Adrenal gland (tissue), 19 donors: Measurements from ENCODE around the gene HIVEP1. TPM values are rescaled to one million over a fixed set of nuclear protein-coding genes. Genes with fewer than 3 reads are reported as not detected.

Experiments
- DNase-seq, 7 donors: peaks; one replicate each; pipeline ENCODE4 v3.0.0-alpha.2; 2019 to 2020
- H3K27ac ChIP-seq, 5 donors: fragments of 200-600 bp; sonication (generic) in 4 of 5; 1 replicate in 3 of 5; 2 replicates in 2 of 5; pipeline versions ENCODE4 v1.5.1 to v1.8.0; 2016 to 2020; ENCODE audit warnings: mild to moderate bottlenecking in 1 of 5
- H3K27me3 ChIP-seq: fragments of 200-600 bp; 2 replicates; pipeline ENCODE4 v1.8.0; 2021
- H3K36me3 ChIP-seq, 2 donors: fragments of 200-600 bp; replicated peaks in 1 of 2; 1 replicate in 1 of 2; 2 replicates in 1 of 2; pipeline versions ENCODE4 v1.5.1 to v1.8.0; 2018 to 2022
- H3K4me1 ChIP-seq, 2 donors: fragments of 200-600 bp; replicated peaks in 1 of 2; 1 replicate in 1 of 2; 2 replicates in 1 of 2; pipeline versions ENCODE4 v1.5.1 to v1.8.0; 2018 to 2021
- H3K4me3 ChIP-seq, 4 donors: fragments of 200-600 bp; sonication (generic) in 3 of 4; one replicate each; pipeline ENCODE4 v1.5.1; 2016 to 2018
- H3K9me3 ChIP-seq, 3 donors: fragments of 200-600 bp; sonication (generic) in 1 of 3; replicated peaks in 1 of 3; 1 replicate in 2 of 3; 2 replicates in 1 of 3; pipeline versions ENCODE4 v1.5.1 to v1.8.0; 2016 to 2021
- POLR2A ChIP-seq, 2 donors: fragments of 450-650 bp; IDR thresholded peaks; one replicate each; pipeline ENCODE4 v1.6.1; 2017; ENCODE audit warnings: antibody characterized with exemption in 2 of 2, mild to moderate bottlenecking in 2 of 2, moderate library complexity in 1 of 2
- WGBS, 4 donors: extraction: QIAGEN DNeasy Blood & Tissue Kit in 2 of 4; methylation state at CpG; one replicate each; pipeline versions ENCODE4 v1.1.5 to v1.1.7; 2013 to 2017; 5-methylcytosine and 5-hydroxymethylcytosine counted together
- intact Hi-C, 2 donors: fragments of 100-400 bp; cut with DNase I; formaldehyde crosslinking; loops; one replicate each; pipeline versions ENCODE4 v1.14.1 to v1.15.0; 2022 to 2023
- long read RNA-seq, 10 donors: library from polyadenylated mRNA in 3 of 10; unstranded in 2 of 10; stranded (forward) in 1 of 10; transcript quantifications; one replicate each; pipeline ENCODE4 v2.0.0 and lab custom pipeline, GENCODE V29; 2021 to 2026
- polyA plus RNA-seq, 3 donors: library from polyadenylated mRNA; stranded (reverse); fragments of 200-250 nt in 2 of 3; fragments of 350-450 nt in 1 of 3; fragmentation: Illumina TruSeq in 1 of 3; extraction: RNeasy Lipid Tissue Mini Kit (QIAGEN cat#74804) in 1 of 3; gene quantifications; one replicate each; pipeline ENCODE4 v1.2.3, GENCODE V29; 2013 to 2014
- total RNA-seq, 9 donors: library from RNA; depleted of rRNA in 4 of 9; stranded (reverse); fragments of >200 nt in 4 of 9; fragments of 120-200 nt in 1 of 9; fragmentation: NEBNext Ultra II Directional in 1 of 9; extraction: Animal tissue kit (Norgen Biotek cat#: 25700) in 1 of 9; gene quantifications; one replicate each; pipeline versions ENCODE4 v1.1.0 to v1.2.4, GENCODE V29; 2013 to 2023
- TF ChIP-seq, protein P1 (sequence below), 6 experiments: fragments of 450-650 bp in 4 of 6; fragments of 200-600 bp in 2 of 6; sonication (generic) in 1 of 6; IDR thresholded peaks; 1 replicate in 5 of 6; 2 replicates in 1 of 6; pipeline versions ENCODE4 v1.5.1 to v1.8.0; 2016 to 2021; ENCODE audit warnings: antibody characterized with exemption in 6 of 6, mild to moderate bottlenecking in 2 of 6, moderate library complexity in 1 of 6
- donor health status: healthy with polysubstance abuse.
- donor health status: Bipolar disorder and iron deficiency.
- donor health status: DM: yes; HTN: yes; CAD: no.
- donor health status: DM: no; HTN: no; CAD: no.
- donor health status: DM: no; HTN: no; CAD: no.
- donor health status: DM: yes; HTN: yes; CAD: no.

Gene HIVEP1
- total RNA-seq, result 10 to 100 TPM in 8 of 9 donors, 1 to 10 TPM in 1; 8.3 to 22.3 (median 12.7) TPM
- 1 to 10 TPM; 3.6 to 9.6 (median 4.5) TPM for polyA plus RNA-seq
- long read RNA-seq, donor 1, result 0 reads
- long read RNA-seq, donor 2, result 0 reads
- long read RNA-seq, donor 3, result 0 reads
- long read RNA-seq, donor 4, partial matches to known transcripts, result 0 of 1 reads
- long read RNA-seq, donor 4, other reads (novel, unspliced or antisense), result 0 of 1 reads
- long read RNA-seq, donor 5, result 0 reads
- long read RNA-seq, donor 6, result 0 reads
- long read RNA-seq, donor 7, partial matches to known transcripts, result 0 of 1 reads
- long read RNA-seq, donor 7, other reads (novel, unspliced or antisense), result 0 of 1 reads
- long read RNA-seq, donor 8, partial matches to known transcripts, result 0 of 2 reads
- long read RNA-seq, donor 8, other reads (novel, unspliced or antisense), result 0 of 2 reads
- long read RNA-seq, donor 9, partial matches to known transcripts, result 0 of 1 reads
- long read RNA-seq, donor 9, other reads (novel, unspliced or antisense), result 0 of 1 reads
- long read RNA-seq, donor 10, result 0 reads

DNA sequence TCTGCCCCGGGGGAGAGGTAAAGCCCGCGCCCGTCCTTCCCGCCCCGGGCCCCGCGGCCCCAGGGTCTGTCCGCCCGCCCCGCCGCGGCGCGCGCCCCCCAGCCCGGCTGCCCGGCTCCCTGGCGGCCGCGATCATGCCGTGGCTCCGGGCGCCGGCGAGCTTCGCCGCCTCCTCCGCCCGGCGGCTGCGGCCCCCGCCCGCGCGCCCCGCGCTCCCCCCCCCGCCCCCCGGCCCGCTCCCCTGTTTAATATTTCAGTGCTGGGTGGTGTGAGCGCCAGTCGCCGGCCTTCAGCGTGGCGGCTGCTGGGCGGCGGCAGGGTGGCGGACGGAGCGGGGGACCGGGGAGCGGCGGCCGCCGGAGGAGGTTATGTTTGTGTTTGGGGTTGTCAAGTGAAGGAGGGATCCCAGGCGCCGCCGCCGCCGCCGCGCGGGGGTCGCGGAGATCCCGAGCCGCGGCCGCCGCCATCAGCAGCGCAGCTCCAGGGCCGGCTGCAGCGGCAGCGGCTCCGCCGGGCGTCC, at the start of gene HIVEP1:
Gene HIVEP1 (plus strand): TSS at position 275 of the 520 bp plus-strand sequence. CDS start 3,317 bp downstream, outside the sequence.
- H3K4me1 ChIP-seq, result peaks cover 16 to 28% of the 10 kb centered on the region in 2 donors
- no peaks in the 10 kb centered on the region for H3K36me3 ChIP-seq
- peak in 4 of 7 donors; percentile 32 to 51 (median 38) for DNase-seq
- intact Hi-C loops, result loop anchor here in 1 of 2 donors (10.0 kb wide), 1 partner anchor 307 kb away; no protein-coding TSS in a partner anchor
- 0 to 1% (median 0%) methylated on average over 3 to 78 of the region's 78 CpGs for WGBS, 4 donors
- no peaks in the 10 kb centered on the region for H3K9me3 ChIP-seq
- peak; percentile 16 to 45 for TF ChIP-seq POLR2A (IDR thresholded peaks at IDR 0.05)
- TF ChIP-seq, protein P1, sequence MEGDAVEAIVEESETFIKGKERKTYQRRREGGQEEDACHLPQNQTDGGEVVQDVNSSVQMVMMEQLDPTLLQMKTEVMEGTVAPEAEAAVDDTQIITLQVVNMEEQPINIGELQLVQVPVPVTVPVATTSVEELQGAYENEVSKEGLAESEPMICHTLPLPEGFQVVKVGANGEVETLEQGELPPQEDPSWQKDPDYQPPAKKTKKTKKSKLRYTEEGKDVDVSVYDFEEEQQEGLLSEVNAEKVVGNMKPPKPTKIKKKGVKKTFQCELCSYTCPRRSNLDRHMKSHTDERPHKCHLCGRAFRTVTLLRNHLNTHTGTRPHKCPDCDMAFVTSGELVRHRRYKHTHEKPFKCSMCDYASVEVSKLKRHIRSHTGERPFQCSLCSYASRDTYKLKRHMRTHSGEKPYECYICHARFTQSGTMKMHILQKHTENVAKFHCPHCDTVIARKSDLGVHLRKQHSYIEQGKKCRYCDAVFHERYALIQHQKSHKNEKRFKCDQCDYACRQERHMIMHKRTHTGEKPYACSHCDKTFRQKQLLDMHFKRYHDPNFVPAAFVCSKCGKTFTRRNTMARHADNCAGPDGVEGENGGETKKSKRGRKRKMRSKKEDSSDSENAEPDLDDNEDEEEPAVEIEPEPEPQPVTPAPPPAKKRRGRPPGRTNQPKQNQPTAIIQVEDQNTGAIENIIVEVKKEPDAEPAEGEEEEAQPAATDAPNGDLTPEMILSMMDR (IDR thresholded peaks at IDR 0.05), result no peak
- H3K27ac ChIP-seq, result peak within 1 kb of the TSS in 4 of 5 donors; percentile 94 to 99 (median 95)
- no peaks in the 10 kb centered on the region for H3K27me3 ChIP-seq
- H3K4me3 ChIP-seq, result peak within 1 kb of the TSS; percentile 18 to 86 (median 74)

DNA sequence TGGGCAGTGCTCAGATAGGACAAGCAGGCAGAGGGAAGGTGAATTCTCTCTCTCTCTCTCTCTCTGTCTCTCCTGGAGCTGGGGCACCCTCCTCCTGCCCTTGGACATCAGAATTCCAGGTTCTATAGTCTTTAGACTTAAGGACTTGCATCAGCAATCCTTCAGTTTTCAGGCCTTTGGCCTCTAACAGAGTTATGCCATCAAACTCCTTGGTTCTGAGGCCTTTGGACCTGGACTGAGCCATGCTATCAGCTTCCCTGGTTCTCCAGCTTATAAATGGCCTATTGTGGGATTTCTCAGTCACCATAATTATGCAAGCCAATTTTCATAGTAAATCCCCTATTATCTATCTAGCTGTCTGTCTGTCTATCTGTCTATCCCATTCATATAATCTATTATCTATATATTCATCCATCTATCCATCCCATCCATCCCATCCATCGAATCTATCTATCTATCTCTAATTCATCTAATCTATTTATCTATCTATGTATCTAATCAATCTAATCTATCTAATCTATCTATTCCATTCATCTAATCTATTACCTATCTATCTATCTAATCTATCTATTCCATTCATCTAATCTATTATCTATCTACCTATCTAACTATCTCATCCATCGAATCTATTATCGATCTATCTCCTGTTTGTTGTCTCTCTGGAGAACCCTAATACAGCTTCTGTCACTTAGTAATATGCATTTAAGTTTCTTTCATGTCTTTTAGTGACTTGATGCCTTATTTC, 48.2 kb upstream of the HIVEP1 start:
- no peak overlapping the region for H3K4me3 ChIP-seq
- H3K27me3 ChIP-seq, result no peaks in the 10 kb centered on the region
- DNase-seq, result no peak
- intact Hi-C loops, result no loop called here
- H3K4me1 ChIP-seq, result peaks cover 0 to 11% of the 10 kb centered on the region in 2 donors
- no peaks in the 10 kb centered on the region for H3K9me3 ChIP-seq
- H3K36me3 ChIP-seq, result no peaks in the 10 kb centered on the region
- 87 to 94% (median 88%) methylated on average over 3 of the region's 3 CpGs for WGBS, 4 donors
- H3K27ac ChIP-seq, result no peak overlapping the region
- TF ChIP-seq, protein P1 (IDR thresholded peaks at IDR 0.05), result no peak
- TF ChIP-seq POLR2A (IDR thresholded peaks at IDR 0.05), result no peak

DNA sequence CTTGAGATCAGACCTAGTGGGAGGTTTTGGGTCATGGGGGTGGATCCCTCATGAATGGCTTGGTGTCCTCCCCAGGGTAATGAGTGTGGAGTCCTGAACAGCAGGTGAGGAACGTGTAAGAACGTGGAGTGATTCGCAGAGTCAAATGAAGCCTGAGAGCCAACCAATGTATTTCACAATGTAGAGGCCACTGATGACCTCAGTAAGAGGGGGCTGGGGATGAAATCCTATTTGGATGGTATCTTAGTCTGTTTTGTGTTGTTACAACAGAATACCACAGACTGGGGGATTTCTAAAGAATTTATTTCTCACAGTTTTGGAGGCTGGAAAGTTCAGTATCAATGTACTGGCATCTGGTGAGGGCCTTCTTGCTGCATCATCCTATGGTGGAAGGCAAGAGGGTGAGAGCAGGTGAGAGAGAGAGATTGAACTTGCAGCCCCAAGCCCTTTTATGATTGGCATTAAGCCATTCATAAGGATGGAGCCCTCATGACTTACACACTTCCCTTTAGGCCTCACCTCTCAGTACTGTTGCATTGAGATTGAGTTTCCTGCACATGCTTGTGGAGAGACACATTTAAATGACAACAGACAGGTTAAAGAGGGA, 47.3 kb upstream of the HIVEP1 start:
- intact Hi-C loops, result no loop called here
- 87 to 93% (median 91%) methylated on average over 3 of the region's 3 CpGs for WGBS, 4 donors

More for the DNA sequence above, 47.3 kb upstream of the HIVEP1 start:
- no peaks in the 10 kb centered on the region for H3K27me3 ChIP-seq
- TF ChIP-seq, protein P1 (IDR thresholded peaks at IDR 0.05), result no peak
- TF ChIP-seq POLR2A (IDR thresholded peaks at IDR 0.05), result no peak
- no peak overlapping the region for H3K4me3 ChIP-seq
- no peak overlapping the region for H3K27ac ChIP-seq
- peaks cover 0 to 11% of the 10 kb centered on the region in 2 donors for H3K4me1 ChIP-seq
- no peaks in the 10 kb centered on the region for H3K9me3 ChIP-seq
- no peaks in the 10 kb centered on the region for H3K36me3 ChIP-seq
- no peak for DNase-seq
